GM23338 (cell line): ENCODE measurements around the gene ITGA4. TPM values are rescaled to one million over a fixed set of nuclear protein-coding genes. Genes with fewer than 3 reads are reported as not detected.

ENCODE experiments used
- ATAC-seq: fragments of 200-7000 bp; cut with Tn5 transposase; 3 replicates; pipeline ENCODE4 v1.9.1; 2020
- DNase-seq: peaks from one replicate; pipeline ENCODE4 v3.0.0-alpha.2; 2015; ENCODE audit warnings: low spot score
- H2AFZ ChIP-seq: fragments of 200-600 bp; sonication (generic); 2 replicates; pipeline ENCODE4 v1.8.0; 2016; ENCODE audit warnings: antibody characterized with exemption, mild to moderate bottlenecking, moderate library complexity
- H3F3A ChIP-seq: fragments of 200-600 bp; sonication (generic); replicated peaks from 2 replicates; pipeline ENCODE4 v1.8.0; 2017; ENCODE audit warnings: antibody characterized with exemption, mixed run types, low read depth
- H3K27ac ChIP-seq: fragments of 200-600 bp; sonication (generic); 2 replicates; pipeline ENCODE4 v1.6.1; 2016; ENCODE audit warnings: low read depth
- H3K27me3 ChIP-seq: fragments of 200-600 bp; sonication (generic); 2 replicates; pipeline ENCODE4 v1.8.0; 2016; ENCODE audit warnings: mild to moderate bottlenecking, mixed run types, moderate library complexity; ENCODE audit not compliant: insufficient read depth
- H3K36me3 ChIP-seq: fragments of 200-600 bp; sonication (generic); 2 replicates; pipeline ENCODE4 v1.8.0; 2016; ENCODE audit warnings: mild to moderate bottlenecking; ENCODE audit not compliant: insufficient read depth
- H3K4me1 ChIP-seq: fragments of 200-600 bp; sonication (generic); 2 replicates; pipeline ENCODE4 v1.8.0; 2016; ENCODE audit warnings: mild to moderate bottlenecking, moderate library complexity; ENCODE audit not compliant: insufficient read depth
- H3K4me2 ChIP-seq: fragments of 200-600 bp; sonication (generic); 2 replicates; pipeline ENCODE4 v1.7.1; 2017; ENCODE audit warnings: mixed run types
- H3K4me3 ChIP-seq: fragments of 200-600 bp; sonication (generic); 2 replicates; pipeline ENCODE4 v1.6.1; 2016; ENCODE audit warnings: mixed run types
- H3K79me2 ChIP-seq: fragments of 200-600 bp; sonication (generic); replicated peaks from 2 replicates; pipeline ENCODE4 v1.8.0; 2017; ENCODE audit warnings: mild to moderate bottlenecking; ENCODE audit not compliant: insufficient read depth
- H3K9me2 ChIP-seq: fragments of 200-600 bp; sonication (generic); 2 replicates; pipeline ENCODE4 v1.8.0; 2017; ENCODE audit not compliant: insufficient read depth
- H4K20me1 ChIP-seq: fragments of 200-600 bp; sonication (generic); replicated peaks from 2 replicates; pipeline ENCODE4 v1.8.0; 2017; ENCODE audit warnings: mild to moderate bottlenecking; ENCODE audit not compliant: insufficient read depth
- H3K27ac Mint-ChIP-seq: 2 replicates; pipeline ENCODE4 v1.8.0; 2020; ENCODE audit warnings: inconsistent platforms, mild to moderate bottlenecking, moderate library complexity, mixed read lengths
- H3K27me3 Mint-ChIP-seq: 3 replicates; pipeline ENCODE4 v1.8.0; 2022; ENCODE audit warnings: low read depth, mild to moderate bottlenecking, moderate library complexity, mixed read lengths, inconsistent platforms; ENCODE audit not compliant: insufficient read depth, poor library complexity
- H3K36me3 Mint-ChIP-seq: 3 replicates; pipeline ENCODE4 v1.8.0; 2021; ENCODE audit warnings: low read depth, mild to moderate bottlenecking, inconsistent platforms, moderate library complexity, mixed read lengths
- H3K4me1 Mint-ChIP-seq: 3 replicates; pipeline ENCODE4 v1.8.0; 2020; ENCODE audit warnings: mild to moderate bottlenecking, inconsistent platforms, mixed read lengths
- H3K4me3 Mint-ChIP-seq: 3 replicates; pipeline ENCODE4 v1.8.0; 2021; ENCODE audit warnings: moderate library complexity, mild to moderate bottlenecking, inconsistent platforms, mixed read lengths
- H3K9me3 Mint-ChIP-seq: 3 replicates; pipeline ENCODE4 v1.8.0; 2020; ENCODE audit warnings: moderate library complexity, mild to moderate bottlenecking, inconsistent platforms, mixed read lengths
- CREB1 ChIP-seq: fragments of 250-450 bp; sonication (Bioruptor Pico); IDR thresholded peaks from 2 replicates; pipeline ENCODE4 v1.5.0; 2020; ENCODE audit warnings: low read depth, mild to moderate bottlenecking, moderate library complexity
- CTCF ChIP-seq, 2 experiments: fragments of 200-600 bp in 1 of 2; sonication (generic) in 1 of 2; conservative IDR thresholded peaks; 2 replicates each; pipeline versions ENCODE4 v1.5.1 to v1.6.1; 2016 to 2017; ENCODE audit warnings: antibody characterized with exemption in 2 of 2, low read depth in 2 of 2, mild to moderate bottlenecking in 2 of 2, moderate library complexity in 1 of 2
- ETS1 ChIP-seq: IDR thresholded peaks from 2 replicates; pipeline ENCODE4 v1.6.1; 2016; ENCODE audit warnings: antibody characterized with exemption
- EZH2 ChIP-seq: fragments of 200-600 bp; sonication (generic); IDR thresholded peaks from one replicate; pipeline ENCODE4 v1.8.0; 2017; ENCODE audit warnings: antibody characterized with exemption, mild to moderate bottlenecking, low read depth; ENCODE audit not compliant: unreplicated experiment
- EZH2phosphoT487 ChIP-seq: fragments of 200-600 bp; sonication (generic); IDR thresholded peaks from one replicate; pipeline ENCODE4 v1.8.1; 2018; ENCODE audit warnings: antibody characterized with exemption; ENCODE audit not compliant: unreplicated experiment
- JUNB ChIP-seq: IDR thresholded peaks from one replicate; pipeline ENCODE4 v1.6.1; 2016; ENCODE audit warnings: antibody characterized with exemption; ENCODE audit not compliant: unreplicated experiment
- NANOG ChIP-seq: IDR thresholded peaks from 2 replicates; pipeline ENCODE4 v1.6.1; 2016; ENCODE audit warnings: antibody characterized with exemption, borderline replicate concordance
- POLR2AphosphoS5 ChIP-seq: IDR thresholded peaks from 2 replicates; pipeline ENCODE4 v1.6.1; 2016; ENCODE audit warnings: antibody characterized with exemption, low read depth
- REST ChIP-seq: IDR thresholded peaks from one replicate; pipeline ENCODE4 v1.6.1; 2018; ENCODE audit warnings: antibody characterized with exemption; ENCODE audit not compliant: unreplicated experiment
- STAT1 ChIP-seq: IDR thresholded peaks from one replicate; pipeline ENCODE4 v1.6.1; 2016; ENCODE audit warnings: antibody characterized with exemption; ENCODE audit not compliant: unreplicated experiment
- ZNF114 ChIP-seq: fragments of 250-450 bp; sonication (Bioruptor Pico); IDR thresholded peaks from 2 replicates; pipeline ENCODE4 v1.5.0; 2020; ENCODE audit warnings: mild to moderate bottlenecking, moderate library complexity
- ZNF331 ChIP-seq: fragments of 250-450 bp; sonication (Bioruptor Pico); IDR thresholded peaks from 2 replicates; pipeline ENCODE4 v1.5.0; 2020; ENCODE audit warnings: low read depth, mild to moderate bottlenecking, moderate library complexity
- ZNF462 ChIP-seq: fragments of 250-450 bp; sonication (Bioruptor Pico); IDR thresholded peaks from 2 replicates; pipeline ENCODE4 v1.5.0; 2020; ENCODE audit warnings: mild to moderate bottlenecking, moderate library complexity
- polyA plus RNA-seq: library from polyadenylated mRNA; unstranded; fragments of >200 nt; fragmentation: Nextera tagmentation; extraction: Ambion mirVana; gene quantifications from 2 replicates; pipeline ENCODE4 v1.2.1, GENCODE V29; 2016
- total RNA-seq: library from RNA; depleted of rRNA; stranded (reverse); fragments of >200 nt; shearing (Covaris generic); gene quantifications from 2 replicates; pipeline ENCODE4 v1.2.3, GENCODE V29; 2014

The ITGA4 gene
- total and polyA plus RNA-seq, 2 experiments from 2014 or later, result 1.2 to 4.6 TPM

GRCh38 chr2:181483876-181484275 is 26.7 kb downstream of the ITGA4 start:
- Mint-ChIP-seq H3K9me3 (no peaks in the 10 kb centered on the region), H3K4me1 (peaks cover 3% of the 10 kb centered on the region; the same call in 2 of the 3 replicates), H3K36me3 (no peaks in the 10 kb centered on the region), H3K27me3 (peaks cover 2% of the 10 kb centered on the region), H3K27ac (no peak overlapping the region), H3K4me3 (no peak overlapping the region)
- no peak for ATAC-seq
- H4K20me1 ChIP-seq, result no peaks in the 10 kb centered on the region
- no peak overlapping the region for H3K4me2 ChIP-seq
- no peaks in the 10 kb centered on the region for H3K36me3 ChIP-seq
- H3K27ac ChIP-seq, result no peak overlapping the region
- H3K4me1 ChIP-seq, result no peaks in the 10 kb centered on the region
- no peaks in the 10 kb centered on the region for H3K79me2 ChIP-seq
- DNase-seq, result no peak
- no peak overlapping the region for H3K4me3 ChIP-seq
- no peak overlapping the region for H2AFZ ChIP-seq
- H3F3A ChIP-seq, result no peaks in the 10 kb centered on the region
- TF ChIP-seq POLR2AphosphoS5 (no peak), ZNF331 (CRISPR knock-in tag) (no peak), EZH2phosphoT487 (no peak), ZNF462 (no peak), JUNB (no peak), STAT1 (no peak), ZNF114 (no peak), ETS1 (no peak), NANOG (no peak), EZH2 (no peak), CREB1 (CRISPR knock-in tag) (no peak), REST (no peak), CTCF (conservative IDR thresholded peaks at IDR 0.05; ENCODE audit: low read depth in 2 of 2) (no peak)
- H3K9me2 ChIP-seq, result no peaks in the 10 kb centered on the region
- H3K27me3 ChIP-seq, result no peaks in the 10 kb centered on the region
